ENCODE data around the gene RNF2.

RNF2 gene

DNA sequence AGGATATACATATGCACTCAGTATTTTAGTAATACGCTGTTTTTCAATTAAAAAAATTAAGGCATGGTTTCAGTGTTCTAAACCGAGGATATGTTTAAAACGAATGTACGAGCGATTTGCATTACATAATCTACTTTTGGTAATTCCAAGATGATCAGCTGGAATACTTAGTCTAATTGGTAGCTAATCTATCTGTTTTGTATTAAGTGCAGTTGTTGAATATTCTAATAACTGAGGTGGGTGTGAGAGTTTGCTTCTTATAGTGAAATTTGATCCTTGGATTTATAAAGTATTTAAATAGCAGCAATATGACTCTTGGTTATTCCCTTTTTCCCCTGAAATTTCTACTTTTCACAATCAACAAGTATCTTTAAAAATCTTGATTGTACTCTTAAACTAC lies 1.3 kb downstream of the RNF2 start:
- H3K27ac ChIP-seq (ENCODE audit: low read length, poor library complexity, severe bottlenecking), result no peak overlapping the region
- H3K14ac ChIP-seq (ENCODE audit: low read length in 2 of 2), result no peak overlapping the region
- H3K9ac ChIP-seq (ENCODE audit: low read length), result peak overlapping the region; percentile 90
- peak overlapping the region; percentile 47 for H3K4me2 ChIP-seq (ENCODE audit: low read length, poor library complexity, severe bottlenecking)
- peaks cover 5% of the 10 kb centered on the region for H3K4me1 ChIP-seq (ENCODE audit: control insufficient read depth, insufficient read depth, low read depth, low read length)
- peaks cover 2% of the 10 kb centered on the region for H3K79me1 ChIP-seq (replicated peaks; ENCODE audit: low read length, poor library complexity, severe bottlenecking)
- no peaks in the 10 kb centered on the region for H3K27me3 ChIP-seq (ENCODE audit: control insufficient read depth in 1 of 2, insufficient read depth in 1 of 2, low read length in 2 of 2)
- no peak overlapping the region for H3K23ac ChIP-seq (ENCODE audit: low read length in 2 of 2)
- WGBS, result 3% methylated on average over 4 of the region's 5 CpGs
- no peak overlapping the region for H2BK120ac ChIP-seq (ENCODE audit: low read depth, low read length)
- no peak overlapping the region for H2BK12ac ChIP-seq (ENCODE audit: low read length in 2 of 2)
- no peak overlapping the region for H3K4ac ChIP-seq (ENCODE audit: low read depth in 1 of 2, low read length in 2 of 2)
- H4K8ac ChIP-seq (ENCODE audit: low read length), result no peak overlapping the region
- no peak for DNase-seq
- H2AFZ ChIP-seq (ENCODE audit: low read depth, low read length), result no peak overlapping the region
- H2BK5ac ChIP-seq (ENCODE audit: low read depth, low read length, poor library complexity, severe bottlenecking), result no peak overlapping the region
- H2AK5ac ChIP-seq (ENCODE audit: low read length, severe bottlenecking), result no peak overlapping the region
- no peaks in the 10 kb centered on the region for H3K9me3 ChIP-seq (ENCODE audit: control insufficient read depth, low read length)
- no peak overlapping the region for H4K91ac ChIP-seq (ENCODE audit: low read length)
- peak overlapping the region; percentile 70 to 97 for H3K4me3 ChIP-seq (ENCODE audit: insufficient read depth in 1 of 2, low read depth in 1 of 2, low read length in 2 of 2)
- no peak overlapping the region for H3K18ac ChIP-seq (ENCODE audit: low read depth in 1 of 2, low read length in 2 of 2)
- H2BK15ac ChIP-seq (ENCODE audit: low read depth, poor library complexity, severe bottlenecking), result no peak overlapping the region
- H3K36me3 ChIP-seq (ENCODE audit: control insufficient read depth in 1 of 2, insufficient read depth in 2 of 2, low read depth in 1 of 2, low read length in 2 of 2), result no peaks in the 10 kb centered on the region

DNA sequence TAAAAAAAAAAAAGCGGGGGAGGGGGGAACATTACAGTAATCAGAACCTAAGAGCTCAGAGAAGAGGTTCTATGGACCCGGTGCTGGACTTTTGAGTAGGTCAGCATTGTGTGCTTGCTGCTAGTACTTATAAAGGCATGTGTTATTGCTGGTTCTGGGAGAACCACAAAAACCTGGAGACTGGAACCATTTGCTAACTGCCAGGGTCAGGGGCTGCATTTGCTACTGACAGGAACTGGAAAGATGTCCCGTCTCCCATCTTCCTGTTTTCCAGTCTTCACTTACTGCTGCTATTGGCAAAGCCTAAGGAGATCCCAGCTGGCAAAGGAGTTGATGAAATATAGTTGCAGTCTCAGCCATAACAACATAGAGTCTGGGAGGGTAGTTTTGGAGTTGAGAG lies 4.3 kb downstream of the RNF2 start:
- WGBS, result 94% methylated on average over 3 of the region's 3 CpGs
- H3K14ac ChIP-seq (ENCODE audit: low read length in 2 of 2), result no peak overlapping the region

DNA sequence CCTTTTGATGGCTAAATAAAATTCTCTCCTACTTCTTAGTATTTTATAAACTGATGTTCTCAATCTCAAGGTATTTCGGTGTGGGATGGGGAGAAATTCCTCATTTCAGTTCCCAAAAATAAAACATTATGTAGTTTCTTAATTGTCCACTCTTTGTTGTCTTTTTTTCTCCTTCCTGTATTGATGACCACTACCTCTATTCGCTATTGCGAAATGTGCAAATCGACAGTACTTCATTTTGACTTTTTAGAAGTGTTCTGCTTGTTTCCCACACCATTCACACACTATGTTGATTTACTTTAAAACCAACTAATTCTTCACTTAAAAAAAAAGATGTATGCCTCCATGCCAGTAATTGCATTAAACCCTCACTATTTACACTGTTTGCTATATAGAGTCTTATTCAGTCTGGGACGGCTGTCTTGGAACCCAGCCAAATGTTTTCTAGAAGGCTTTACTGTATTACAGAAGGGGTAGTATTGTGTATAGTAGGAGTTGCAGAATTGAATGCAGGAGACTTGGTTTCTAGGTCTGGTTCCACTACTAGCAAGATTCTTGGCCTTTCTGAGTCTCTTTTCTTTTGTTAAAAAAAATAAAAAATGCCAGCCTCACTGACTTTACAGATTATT lies 5.6 kb downstream of the RNF2 start:
- H3K23ac ChIP-seq (ENCODE audit: low read length in 2 of 2), result no peak overlapping the region
- H3K4me1 ChIP-seq (ENCODE audit: control insufficient read depth, insufficient read depth, low read depth, low read length), result no peaks in the 10 kb centered on the region
- H4K91ac ChIP-seq (ENCODE audit: low read length), result no peak overlapping the region
- no peak overlapping the region for H3K27ac ChIP-seq (ENCODE audit: low read length, poor library complexity, severe bottlenecking)
- DNase-seq, result no peak
- no peak overlapping the region for H2BK15ac ChIP-seq (ENCODE audit: low read depth, poor library complexity, severe bottlenecking)
- H2BK12ac ChIP-seq (ENCODE audit: low read length in 2 of 2), result no peak overlapping the region
- H3K9me3 ChIP-seq (ENCODE audit: control insufficient read depth, low read length), result no peaks in the 10 kb centered on the region
- peaks cover 13% of the 10 kb centered on the region for H3K79me1 ChIP-seq (replicated peaks; ENCODE audit: low read length, poor library complexity, severe bottlenecking)
- H2AK5ac ChIP-seq (ENCODE audit: low read length, severe bottlenecking), result no peak overlapping the region
- H3K4ac ChIP-seq (ENCODE audit: low read depth in 1 of 2, low read length in 2 of 2), result no peak overlapping the region
- H3K18ac ChIP-seq (ENCODE audit: low read depth in 1 of 2, low read length in 2 of 2), result no peak overlapping the region
- H3K14ac ChIP-seq (ENCODE audit: low read length in 2 of 2), result no peak overlapping the region
- 84% methylated on average over 5 of the region's 5 CpGs for WGBS
- H3K27me3 ChIP-seq (ENCODE audit: control insufficient read depth in 1 of 2, insufficient read depth in 1 of 2, low read length in 2 of 2), result no peaks in the 10 kb centered on the region
- no peaks in the 10 kb centered on the region for H3K36me3 ChIP-seq (ENCODE audit: control insufficient read depth in 1 of 2, insufficient read depth in 2 of 2, low read depth in 1 of 2, low read length in 2 of 2)
- no peak overlapping the region for H2BK120ac ChIP-seq (ENCODE audit: low read depth, low read length)
- H2BK5ac ChIP-seq (ENCODE audit: low read depth, low read length, poor library complexity, severe bottlenecking), result no peak overlapping the region
- no peak overlapping the region for H3K9ac ChIP-seq (ENCODE audit: low read length)
- H4K8ac ChIP-seq (ENCODE audit: low read length), result no peak overlapping the region
- no peak overlapping the region for H2AFZ ChIP-seq (ENCODE audit: low read depth, low read length)
- H3K4me3 ChIP-seq (ENCODE audit: insufficient read depth in 1 of 2, low read depth in 1 of 2, low read length in 2 of 2), result no peak overlapping the region
- H3K4me2 ChIP-seq (ENCODE audit: low read length, poor library complexity, severe bottlenecking), result no peak overlapping the region

More for the DNA sequence above, 4.3 kb downstream of the RNF2 start:
- no peaks in the 10 kb centered on the region for H3K36me3 ChIP-seq (ENCODE audit: control insufficient read depth in 1 of 2, insufficient read depth in 2 of 2, low read depth in 1 of 2, low read length in 2 of 2)
- no peak overlapping the region for H2BK5ac ChIP-seq (ENCODE audit: low read depth, low read length, poor library complexity, severe bottlenecking)
- H2AFZ ChIP-seq (ENCODE audit: low read depth, low read length), result no peak overlapping the region
- no peak overlapping the region for H2BK12ac ChIP-seq (ENCODE audit: low read length in 2 of 2)
- H2AK5ac ChIP-seq (ENCODE audit: low read length, severe bottlenecking), result no peak overlapping the region
- no peak overlapping the region for H4K91ac ChIP-seq (ENCODE audit: low read length)
- H3K9ac ChIP-seq (ENCODE audit: low read length), result no peak overlapping the region
- H3K27me3 ChIP-seq (ENCODE audit: control insufficient read depth in 1 of 2, insufficient read depth in 1 of 2, low read length in 2 of 2), result no peaks in the 10 kb centered on the region
- H3K4me3 ChIP-seq (ENCODE audit: insufficient read depth in 1 of 2, low read depth in 1 of 2, low read length in 2 of 2), result no peak overlapping the region
- no peak for DNase-seq
- H3K4me1 ChIP-seq (ENCODE audit: control insufficient read depth, insufficient read depth, low read depth, low read length), result peaks cover 5% of the 10 kb centered on the region
- no peak overlapping the region for H3K23ac ChIP-seq (ENCODE audit: low read length in 2 of 2)
- H3K27ac ChIP-seq (ENCODE audit: low read length, poor library complexity, severe bottlenecking), result no peak overlapping the region
- H2BK120ac ChIP-seq (ENCODE audit: low read depth, low read length), result no peak overlapping the region
- no peaks in the 10 kb centered on the region for H3K9me3 ChIP-seq (ENCODE audit: control insufficient read depth, low read length)
- H3K18ac ChIP-seq (ENCODE audit: low read depth in 1 of 2, low read length in 2 of 2), result no peak overlapping the region
- H2BK15ac ChIP-seq (ENCODE audit: low read depth, poor library complexity, severe bottlenecking), result no peak overlapping the region
- H3K79me1 ChIP-seq (replicated peaks; ENCODE audit: low read length, poor library complexity, severe bottlenecking), result peaks cover 9% of the 10 kb centered on the region
- no peak overlapping the region for H3K4me2 ChIP-seq (ENCODE audit: low read length, poor library complexity, severe bottlenecking)
- H4K8ac ChIP-seq (ENCODE audit: low read length), result no peak overlapping the region
- no peak overlapping the region for H3K4ac ChIP-seq (ENCODE audit: low read depth in 1 of 2, low read length in 2 of 2)

DNA sequence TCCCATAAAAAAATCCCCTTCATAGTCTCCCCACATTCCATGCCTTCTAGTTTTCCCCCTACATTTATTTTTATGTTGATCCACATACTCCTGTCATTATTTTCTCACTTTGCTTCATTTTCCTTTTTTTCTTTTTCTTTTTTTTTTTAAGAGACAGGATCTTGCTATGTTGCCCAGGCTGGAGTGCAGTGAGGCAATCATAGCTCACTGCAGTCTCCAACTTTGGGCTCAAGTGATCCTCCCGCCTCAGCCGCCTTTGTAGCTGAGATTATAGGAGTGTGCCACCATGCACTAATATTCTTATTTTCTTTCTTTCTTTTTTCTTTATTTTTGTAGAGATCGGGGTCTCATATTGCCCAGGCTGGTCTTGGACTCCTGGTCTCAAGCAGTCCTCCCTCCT lies 7.8 kb downstream of the RNF2 start:
- Histone ChIP-seq H3K4me2 (ENCODE audit: low read length, poor library complexity, severe bottlenecking) (no peak overlapping the region), H4K8ac (ENCODE audit: low read length) (no peak overlapping the region), H4K91ac (ENCODE audit: low read length) (no peak overlapping the region), H2BK12ac (ENCODE audit: low read length in 2 of 2) (no peak overlapping the region), H3K14ac (ENCODE audit: low read length in 2 of 2) (no peak overlapping the region), H3K4me3 (ENCODE audit: insufficient read depth in 1 of 2, low read depth in 1 of 2, low read length in 2 of 2) (no peak overlapping the region), H3K27ac (ENCODE audit: low read length, poor library complexity, severe bottlenecking) (no peak overlapping the region), H3K23ac (ENCODE audit: low read length in 2 of 2) (no peak overlapping the region), H2AK5ac (ENCODE audit: low read length, severe bottlenecking) (no peak overlapping the region), H3K4ac (ENCODE audit: low read depth in 1 of 2, low read length in 2 of 2) (no peak overlapping the region), H2BK15ac (ENCODE audit: low read depth, poor library complexity, severe bottlenecking) (no peak overlapping the region), H3K36me3 (ENCODE audit: control insufficient read depth in 1 of 2, insufficient read depth in 2 of 2, low read depth in 1 of 2, low read length in 2 of 2) (no peaks in the 10 kb centered on the region), H3K18ac (ENCODE audit: low read depth in 1 of 2, low read length in 2 of 2) (no peak overlapping the region), H3K9ac (ENCODE audit: low read length) (no peak overlapping the region), H3K79me1 (replicated peaks; ENCODE audit: low read length, poor library complexity, severe bottlenecking) (peaks cover 14% of the 10 kb centered on the region), H2BK5ac (ENCODE audit: low read depth, low read length, poor library complexity, severe bottlenecking) (no peak overlapping the region), H3K9me3 (ENCODE audit: control insufficient read depth, low read length) (no peaks in the 10 kb centered on the region), H3K4me1 (ENCODE audit: control insufficient read depth, insufficient read depth, low read depth, low read length) (no peaks in the 10 kb centered on the region), H2BK120ac (ENCODE audit: low read depth, low read length) (no peak overlapping the region), H3K27me3 (ENCODE audit: control insufficient read depth in 1 of 2, insufficient read depth in 1 of 2, low read length in 2 of 2) (no peaks in the 10 kb centered on the region), H2AFZ (ENCODE audit: low read depth, low read length) (no peak overlapping the region)
- WGBS, result 100% methylated on average over 1 of the region's 3 CpGs
- DNase-seq, result no peak

All from mesenchymal stem cell (in vitro differentiated cells and primary cell).